HG03342 (cell line): ENCODE measurements around the gene CCAR1.
"Not testable (repeated sequence)": the region's sequence is repeated elsewhere in the genome, so short reads cannot be mapped to it uniquely, and the experiment has no call there.

Source experiments
- ATAC-seq: cut with Tn5 transposase; IDR thresholded peaks from one replicate; pipeline ENCODE4 v1.9.1; 2021; ENCODE audit warnings: mild to moderate bottlenecking, moderate library complexity; ENCODE audit not compliant: unreplicated experiment

The CCAR1 gene

GRCh38 chr10:68827592-68827959 is 106.5 kb downstream of the CCAR1 start:
- peak; percentile 37 for ATAC-seq

GRCh38 chr10:68828083-68828601 is 107.1 kb downstream of the CCAR1 start:
- peak; percentile 37 for ATAC-seq

GRCh38 chr10:68828833-68829232 is 107.8 kb downstream of the CCAR1 start:
- ATAC-seq, result no peak

- no peak for ATAC-seq
These were observed 108.5 kb downstream of the CCAR1 start for GRCh38 chr10:68829521-68829920.

GRCh38 chr10:68829952-68830351 is 108.9 kb downstream of the CCAR1 start:
- ATAC-seq, result no peak

GRCh38 chr10:68831961-68832455 is 111.0 kb downstream of the CCAR1 start:
- no peak for ATAC-seq

GRCh38 chr10:68832601-68833000 is 111.6 kb downstream of the CCAR1 start:
- no peak for ATAC-seq

- no peak for ATAC-seq
These were observed 116.7 kb downstream of the CCAR1 start for GRCh38 chr10:68837626-68838322.

GRCh38 chr10:68840650-68841049 is 119.6 kb downstream of the CCAR1 start:
- not testable (repeated sequence) for ATAC-seq
